Measurements from ENCODE around the gene SLCO1B1. TPM values are rescaled to one million over a fixed set of nuclear protein-coding genes. Genes with fewer than 3 reads are reported as not detected.
A peak's percentile ranks its signal among the peaks of the same experiment; 100 is the strongest.
"Not testable (repeated sequence)": the region's sequence is repeated elsewhere in the genome, so short reads cannot be mapped to it uniquely, and the experiment has no call there.

The SLCO1B1 gene
- total RNA-seq, result not detected

DNA sequence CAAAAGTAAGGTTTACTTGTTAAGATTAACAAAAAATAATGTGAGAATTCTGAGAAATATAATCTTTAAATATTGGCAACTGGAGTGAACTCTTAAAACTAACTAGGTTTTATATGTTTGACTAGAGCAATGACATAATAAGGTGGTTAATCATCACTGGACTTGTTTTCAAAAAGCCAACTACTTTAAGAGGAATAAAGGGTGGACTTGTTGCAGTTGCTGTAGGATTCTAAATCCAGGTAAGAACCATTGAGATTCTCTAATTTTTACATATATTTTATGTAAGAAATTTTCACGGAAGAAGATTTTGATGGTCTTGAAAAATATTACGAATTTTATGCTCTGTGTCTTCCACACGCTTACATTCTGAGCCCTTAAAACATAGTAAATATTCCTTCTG is at the start of gene SLCO1B1:
TSS of gene SLCO1B1 (plus strand) at position 197 of the 400 bp plus-strand sequence. CDS start 10,381 bp downstream, outside the sequence.
- DNase-seq, result no peak

GRCh38 chr12:21084753-21085152 is 46.2 kb upstream of the SLCO1B1 start:
- not testable (repeated sequence) for DNase-seq

GRCh38 chr12:21111732-21112131 is 19.3 kb upstream of the SLCO1B1 start:
- DNase-seq, result no peak

DNA sequence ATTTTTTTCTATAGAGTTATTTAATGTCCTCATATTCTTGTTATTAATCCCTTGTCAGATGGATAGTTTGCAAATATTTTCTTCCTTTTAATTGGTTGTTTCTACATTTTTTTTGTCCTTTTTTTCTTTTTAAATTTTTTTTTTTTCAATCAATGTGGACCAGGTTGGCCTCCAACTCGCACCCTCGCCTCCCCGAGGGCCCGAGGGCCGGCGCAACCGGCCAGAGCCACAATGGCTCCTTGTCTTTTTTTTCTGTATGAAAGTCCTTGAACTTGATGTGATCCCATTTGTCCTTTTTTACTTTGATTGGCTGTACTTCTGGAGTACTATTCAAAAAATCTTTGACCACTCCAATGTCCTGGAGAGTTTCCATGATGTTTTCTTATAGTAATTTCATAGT is 17.7 kb upstream of the SLCO1B1 start:
- no peak for DNase-seq

GRCh38 chr12:21117995-21118394 is 13.0 kb upstream of the SLCO1B1 start:
- DNase-seq, result no peak

DNA sequence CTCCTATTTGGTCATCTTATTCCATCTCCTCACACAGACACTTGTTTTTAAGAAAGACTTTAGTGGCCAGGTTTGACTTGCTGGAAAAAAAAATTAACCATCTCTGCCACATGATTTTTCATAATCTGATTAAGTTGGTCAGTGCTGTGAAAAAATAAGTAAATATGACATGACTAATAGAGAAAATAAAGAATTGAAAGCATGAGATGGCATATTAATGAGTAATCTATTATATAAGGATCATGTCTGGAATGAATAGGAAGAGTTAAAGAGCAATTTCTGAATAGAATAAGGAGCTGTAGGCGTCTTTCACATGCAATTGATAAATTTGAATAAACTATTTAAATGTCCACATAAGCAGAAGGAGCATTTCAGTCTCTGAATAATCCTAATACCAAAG is 12.2 kb upstream of the SLCO1B1 start:
- DNase-seq, result no peak

DNA sequence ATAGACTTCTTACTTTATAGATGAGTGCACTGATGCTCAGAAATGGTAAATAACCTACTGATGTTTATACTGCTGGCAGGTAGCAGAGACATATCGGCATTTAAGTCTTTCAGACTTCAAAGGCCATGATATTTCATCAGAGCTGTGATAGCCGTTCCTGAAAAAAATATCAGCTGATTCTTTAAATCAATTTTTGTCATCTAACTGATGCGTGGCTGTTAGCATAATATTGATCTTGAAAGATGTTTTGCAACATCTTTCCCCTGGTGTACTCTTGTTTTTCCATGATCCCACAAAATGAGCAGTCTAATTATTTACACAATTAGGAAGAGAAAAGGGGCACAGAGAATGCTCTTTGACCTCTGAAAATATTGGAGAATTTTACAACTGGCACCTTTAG is 1.6 kb upstream of the SLCO1B1 start:
- no peak for DNase-seq

GRCh38 chr12:21129906-21130305 is 1.1 kb upstream of the SLCO1B1 start:
- DNase-seq, result no peak

GRCh38 chr12:21137318-21137999 is 6.5 kb downstream of the SLCO1B1 start:
- not testable (repeated sequence) for DNase-seq

DNA sequence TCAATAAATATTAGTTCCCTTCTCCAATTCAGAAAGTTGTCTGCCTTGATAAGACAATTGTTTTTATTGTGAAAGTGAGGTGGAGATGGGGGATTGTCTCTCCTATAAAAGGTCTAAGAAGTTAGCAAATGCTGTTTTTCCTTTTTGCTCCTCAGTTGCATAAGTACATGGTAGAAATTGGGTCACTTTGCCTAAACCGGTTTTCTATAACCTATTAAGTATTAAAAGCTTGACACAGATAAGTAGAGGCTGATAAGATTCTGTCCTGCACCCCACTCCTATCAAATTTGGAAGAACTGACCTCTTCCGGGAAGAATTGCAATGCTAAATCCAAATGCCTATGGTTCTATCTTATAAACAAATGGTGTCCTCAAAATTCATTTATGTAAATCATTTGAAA is 7.0 kb downstream of the SLCO1B1 start:
- DNase-seq, result no peak

GRCh38 chr12:21144309-21144708 is 13.3 kb downstream of the SLCO1B1 start:
- no peak for DNase-seq

DNA sequence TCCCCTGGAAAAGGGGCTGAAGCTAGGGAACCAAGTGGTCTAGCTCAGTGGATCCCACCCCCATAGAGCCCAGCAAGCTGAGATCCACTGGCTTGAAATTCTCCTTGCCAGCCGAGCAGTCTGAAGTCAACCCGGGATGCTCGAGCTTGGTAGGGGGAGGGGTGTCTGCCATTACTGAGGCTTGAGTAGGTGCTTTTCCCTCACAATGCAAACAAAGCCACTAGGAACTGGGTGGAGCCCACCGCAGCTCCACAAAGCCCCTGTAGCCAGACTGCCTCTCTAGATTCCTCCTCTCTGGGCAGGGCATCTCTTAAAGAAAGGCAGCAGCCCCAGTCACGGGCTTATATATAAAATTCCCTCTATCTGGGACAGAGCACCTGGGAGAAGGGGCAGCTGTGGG is 18.9 kb downstream of the SLCO1B1 start:
- DNase-seq, result not testable (repeated sequence)

- DNase-seq, result no peak
These were observed 20.2 kb downstream of the SLCO1B1 start for GRCh38 chr12:21151184-21151583.

- DNase-seq, result no peak
These were observed 24.7 kb downstream of the SLCO1B1 start for GRCh38 chr12:21155522-21156351.

DNA sequence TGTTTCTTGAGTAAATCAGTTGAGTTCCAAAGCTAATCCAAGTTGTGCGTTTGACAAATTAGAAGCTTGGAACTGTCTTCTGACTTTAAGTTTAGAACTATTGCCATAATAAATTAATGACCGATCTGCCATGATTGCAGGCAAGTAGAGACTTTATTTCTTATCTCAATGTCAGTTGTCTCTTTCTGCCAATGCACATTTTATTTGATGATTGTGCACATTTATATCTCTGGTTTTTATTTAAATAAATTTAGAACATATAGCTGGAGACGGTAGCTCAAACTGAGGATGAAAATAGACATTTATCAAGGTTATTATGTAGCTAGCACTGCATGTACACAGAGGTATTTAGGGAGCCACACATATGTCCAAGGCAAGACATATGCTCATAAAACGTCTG is 34.1 kb downstream of the SLCO1B1 start:
- no peak for DNase-seq

- DNase-seq, result peak; percentile 3
These were observed 39.0 kb downstream of the SLCO1B1 start for GRCh38 chr12:21169878-21170472.

GRCh38 chr12:21172079-21172478 is 41.1 kb downstream of the SLCO1B1 start:
- DNase-seq, result no peak

GRCh38 chr12:21183721-21184275 is 52.8 kb downstream of the SLCO1B1 start:
- no peak for DNase-seq

DNA sequence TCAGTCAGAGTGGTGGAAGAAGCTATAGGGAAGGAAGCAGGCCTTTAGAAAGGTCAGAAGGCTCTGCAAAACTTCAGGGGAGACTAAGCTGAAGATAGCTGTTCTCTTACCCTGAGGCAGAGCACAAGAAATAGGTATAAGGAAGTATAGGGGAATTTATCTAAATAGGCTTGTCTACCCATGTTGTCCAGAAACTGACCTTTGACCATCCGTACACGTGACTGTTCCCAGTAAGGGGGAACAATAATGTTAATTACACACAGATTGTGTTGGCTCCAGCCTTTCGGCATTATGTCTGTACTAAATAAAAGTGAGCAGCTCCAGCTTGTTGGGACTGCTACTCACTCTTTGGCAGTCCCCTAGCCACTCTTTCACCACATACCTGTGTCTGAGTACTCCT is 59.0 kb downstream of the SLCO1B1 start:
- DNase-seq, result no peak

DNA sequence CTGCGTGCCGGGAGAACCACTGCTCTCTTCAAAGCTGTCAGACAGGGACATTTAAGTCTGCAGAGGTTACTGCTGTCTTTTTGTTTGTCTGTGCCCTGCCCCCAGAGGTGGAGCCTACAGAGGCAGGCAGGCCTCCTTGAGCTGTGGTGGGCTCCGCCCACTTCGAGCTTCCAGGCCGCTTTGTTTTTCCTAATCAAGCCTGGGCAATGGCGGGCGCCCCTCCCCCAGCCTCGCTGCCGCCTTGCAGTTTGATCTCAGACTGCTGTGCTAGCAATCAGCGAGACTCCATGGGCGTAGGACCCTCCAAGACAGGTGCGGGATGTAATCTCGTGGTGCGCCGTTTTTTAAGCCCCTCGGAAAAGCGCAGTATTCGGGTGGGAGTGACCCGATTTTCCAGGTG is 83.4 kb downstream of the SLCO1B1 start:
- DNase-seq, result not testable (repeated sequence)

GRCh38 chr12:21219206-21219605 is 88.2 kb downstream of the SLCO1B1 start:
- DNase-seq, result no peak

DNA sequence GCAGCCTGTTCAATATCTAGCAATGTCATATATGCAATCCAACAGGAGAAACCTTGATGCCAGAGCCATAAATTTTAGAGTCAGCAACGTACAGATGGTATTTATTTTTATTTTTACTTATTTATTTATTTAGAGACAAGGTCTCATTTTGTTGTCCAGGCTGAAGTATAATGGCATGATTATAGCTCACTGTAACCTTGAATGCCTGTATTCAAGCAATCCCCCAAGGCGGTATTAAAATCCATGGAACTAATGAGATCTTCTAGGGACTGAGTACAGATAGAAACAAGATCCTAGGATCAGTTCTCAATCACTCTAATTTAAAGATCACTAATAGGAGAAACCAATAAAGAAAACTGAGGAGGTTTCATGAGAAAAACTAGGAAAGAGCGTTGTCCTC is 89.3 kb downstream of the SLCO1B1 start:
- no peak for DNase-seq

GRCh38 chr12:21221072-21221471 is 90.1 kb downstream of the SLCO1B1 start:
- no peak for DNase-seq
